HEK293 (cell line): ENCODE measurements around the gene RPL19.

Source experiments
- CTCF ChIA-PET: fragments of 350-600 bp; formaldehyde crosslinking; extraction: SDS; loops from one replicate; lab custom pipeline; 2021; ENCODE audit warnings: antibody characterized with exemption; lab: Yijun Ruan, JAX
- POLR2A ChIA-PET: fragments of 300-600 bp; formaldehyde crosslinking; extraction: SDS; loops from one replicate; lab custom pipeline; 2020; ENCODE audit warnings: antibody characterized with exemption, inconsistent platforms; lab: Yijun Ruan, JAX
- H3K27ac ChIP-seq: fragments of 200-500 bp; sonication (Bioruptor generic); 2 replicates; pipeline ENCODE4 v1.5.1; 2014; ENCODE audit warnings: low read depth, low read length, control low read depth, inconsistent platforms; ENCODE audit errors: extremely low read depth
- H3K36me3 ChIP-seq, 2 experiments: fragments of 200-500 bp in 1 of 2; sonication (Bioruptor generic) in 1 of 2; 1 replicate in 1 of 2; 2 replicates in 1 of 2; pipeline ENCODE4 v1.5.1; 2014 to 2017; ENCODE audit warnings: inconsistent platforms in 2 of 2, low read length in 2 of 2; ENCODE audit not compliant: control insufficient read depth in 2 of 2, insufficient read depth in 1 of 2
- H3K4me1 ChIP-seq: fragments of 200-500 bp; sonication (Bioruptor generic); 2 replicates; pipeline ENCODE4 v1.5.1; 2014; ENCODE audit warnings: mild to moderate bottlenecking, low read length, inconsistent platforms; ENCODE audit not compliant: control insufficient read depth, insufficient read depth
- H3K4me3 ChIP-seq: 2 replicates; pipeline ENCODE4 v1.5.1; 2011; ENCODE audit warnings: low read depth, mild to moderate bottlenecking, control low read depth, low read length, moderate library complexity
- H3K9me3 ChIP-seq: fragments of 200-500 bp; sonication (Bioruptor generic); 2 replicates; pipeline ENCODE4 v1.5.1; 2014; ENCODE audit warnings: low read depth, low read length, inconsistent platforms; ENCODE audit not compliant: control insufficient read depth, insufficient read depth
- EGR2 ChIP-seq: fragments of 450-650 bp; formaldehyde crosslinking; IDR thresholded peaks from 2 replicates; pipeline ENCODE4 v1.5.1; 2016; ENCODE audit warnings: low read depth, missing biosample characterization, missing genetic modification characterization
- GLIS2 ChIP-seq: fragments of 450-650 bp; formaldehyde crosslinking; IDR thresholded peaks from 2 replicates; pipeline ENCODE4 v1.5.1; 2016; ENCODE audit warnings: missing biosample characterization, missing genetic modification characterization
- OVOL3 ChIP-seq: fragments of 450-650 bp; formaldehyde crosslinking; IDR thresholded peaks from 2 replicates; pipeline ENCODE4 v1.5.1; 2016; ENCODE audit warnings: missing biosample characterization, missing genetic modification characterization
- PBX3 ChIP-seq: sonication (generic); formaldehyde crosslinking; IDR thresholded peaks from 2 replicates; pipeline ENCODE4 v1.8.1; 2022; ENCODE audit warnings: mild to moderate bottlenecking, moderate library complexity, missing genetic modification reagents
- PRDM10 ChIP-seq: fragments of 450-650 bp; formaldehyde crosslinking; IDR thresholded peaks from 2 replicates; pipeline ENCODE4 v1.5.1; 2016; ENCODE audit warnings: missing biosample characterization, missing genetic modification characterization
- SCRT1 ChIP-seq: fragments of 450-650 bp; formaldehyde crosslinking; IDR thresholded peaks from 2 replicates; pipeline ENCODE4 v1.5.1; 2016; ENCODE audit warnings: missing biosample characterization, missing genetic modification characterization, borderline replicate concordance
- TCF7L2 ChIP-seq: IDR thresholded peaks from 2 replicates; pipeline ENCODE4 v1.6.1; 2011; ENCODE audit warnings: low read depth, mild to moderate bottlenecking, inconsistent platforms, low read length, moderate library complexity, borderline replicate concordance
- YY1 ChIP-seq: fragments of 450-650 bp; formaldehyde crosslinking; IDR thresholded peaks from 2 replicates; pipeline ENCODE4 v1.5.1; 2018; ENCODE audit warnings: missing biosample characterization, missing genetic modification characterization
- ZFHX2 ChIP-seq: fragments of 450-650 bp; formaldehyde crosslinking; conservative IDR thresholded peaks from 2 replicates; pipeline ENCODE4 v1.5.1; 2016; ENCODE audit warnings: missing biosample characterization, missing genetic modification characterization
- ZNF121 ChIP-seq: fragments of 450-650 bp; formaldehyde crosslinking; IDR thresholded peaks from 2 replicates; pipeline ENCODE4 v1.5.1; 2016; ENCODE audit warnings: missing biosample characterization, missing genetic modification characterization
- ZNF155 ChIP-seq: fragments of 450-650 bp; formaldehyde crosslinking; IDR thresholded peaks from 2 replicates; pipeline ENCODE4 v1.5.1; 2016; ENCODE audit warnings: missing biosample characterization, missing genetic modification characterization
- ZNF280D ChIP-seq: fragments of 450-650 bp; formaldehyde crosslinking; IDR thresholded peaks from 2 replicates; pipeline ENCODE4 v1.5.1; 2016; ENCODE audit warnings: missing biosample characterization, missing genetic modification characterization
- ZNF311 ChIP-seq: fragments of 450-650 bp; formaldehyde crosslinking; IDR thresholded peaks from 2 replicates; pipeline ENCODE4 v1.5.1; 2017; ENCODE audit warnings: missing biosample characterization, missing genetic modification characterization, borderline replicate concordance
- ZNF37A ChIP-seq: fragments of 450-650 bp; IDR thresholded peaks from 2 replicates; pipeline ENCODE4 v1.5.1; 2018; ENCODE audit warnings: missing biosample characterization, missing genetic modification characterization
- ZNF423 ChIP-seq: fragments of 450-650 bp; formaldehyde crosslinking; IDR thresholded peaks from 2 replicates; pipeline ENCODE4 v1.5.1; 2016; ENCODE audit warnings: missing biosample characterization, missing genetic modification characterization
- ZNF488 ChIP-seq: fragments of 450-650 bp; formaldehyde crosslinking; IDR thresholded peaks from 2 replicates; pipeline ENCODE4 v1.5.1; 2016; ENCODE audit warnings: missing biosample characterization, missing genetic modification characterization
- ZNF501 ChIP-seq: fragments of 450-650 bp; formaldehyde crosslinking; IDR thresholded peaks from 2 replicates; pipeline ENCODE4 v1.5.1; 2016; ENCODE audit warnings: missing biosample characterization, missing genetic modification characterization
- ZNF521 ChIP-seq: fragments of 450-650 bp; formaldehyde crosslinking; IDR thresholded peaks from 2 replicates; pipeline ENCODE4 v1.5.1; 2017; ENCODE audit warnings: missing biosample characterization, mild to moderate bottlenecking, missing genetic modification characterization
- ZNF585B ChIP-seq: fragments of 450-650 bp; formaldehyde crosslinking; IDR thresholded peaks from 2 replicates; pipeline ENCODE4 v1.5.1; 2016; ENCODE audit warnings: missing biosample characterization, missing genetic modification characterization
- ZNF600 ChIP-seq: fragments of 450-650 bp; formaldehyde crosslinking; IDR thresholded peaks from 2 replicates; pipeline ENCODE4 v1.5.1; 2016; ENCODE audit warnings: missing biosample characterization, missing genetic modification characterization
- ZNF626 ChIP-seq: fragments of 450-650 bp; sonication (Bioruptor Pico); formaldehyde crosslinking; IDR thresholded peaks from 2 replicates; pipeline ENCODE4 v1.5.1; 2018; ENCODE audit warnings: missing biosample characterization, missing genetic modification characterization, inconsistent platforms
- ZNF704 ChIP-seq: fragments of 450-650 bp; formaldehyde crosslinking; IDR thresholded peaks from 2 replicates; pipeline ENCODE4 v1.5.1; 2016; ENCODE audit warnings: missing biosample characterization, missing genetic modification characterization
- ZNF785 ChIP-seq: fragments of 450-650 bp; formaldehyde crosslinking; IDR thresholded peaks from 2 replicates; pipeline ENCODE4 v1.5.1; 2016; ENCODE audit warnings: missing biosample characterization, missing genetic modification characterization
- ZNF792 ChIP-seq: fragments of 450-650 bp; formaldehyde crosslinking; IDR thresholded peaks from 2 replicates; pipeline ENCODE4 v1.5.1; 2016; ENCODE audit warnings: missing biosample characterization, missing genetic modification characterization

The RPL19 gene

GRCh38 chr17:39183720-39184119 is 16.4 kb upstream of the RPL19 start (continued):
- TF ChIP-seq PRDM10 (tag by site-specific recombination): no peak
- TF ChIP-seq ZNF423 (tag by site-specific recombination): no peak
- TF ChIP-seq ZNF311 (tag by site-specific recombination): no peak
- no peak for TF ChIP-seq ZNF626 (tag by site-specific recombination)
- no peak for TF ChIP-seq YY1
- no peak for TF ChIP-seq OVOL3
- TF ChIP-seq ZNF792 (tag by site-specific recombination): no peak
- no peak for TF ChIP-seq ZNF37A (tag by site-specific recombination)
- TF ChIP-seq SCRT1: no peak
- TF ChIP-seq ZNF488 (tag by site-specific recombination): no peak
- no peak for TF ChIP-seq ZNF521 (tag by site-specific recombination)
- no peak for TF ChIP-seq TCF7L2
- no peak for TF ChIP-seq PBX3
- TF ChIP-seq GLIS2 (tag by site-specific recombination): no peak
- TF ChIP-seq EGR2 (tag by site-specific recombination): peak; percentile 77
- TF ChIP-seq ZNF155: no peak
- no peak for TF ChIP-seq ZNF704
- no peak for TF ChIP-seq ZNF121 (tag by site-specific recombination)
- peak; percentile 35; the same call in 1 of the 2 replicates for TF ChIP-seq ZNF600 (tag by site-specific recombination)
- no peak for TF ChIP-seq ZNF785 (tag by site-specific recombination)
- TF ChIP-seq ZNF501 (tag by site-specific recombination): no peak
- TF ChIP-seq, all 188 proteins: peak for 5

- H3K36me3 ChIP-seq: peaks cover 54 to 77% of the 10 kb centered on the region in 2 experiments
- H3K4me1 ChIP-seq: no peaks in the 10 kb centered on the region
- H3K4me3 ChIP-seq: no peak overlapping the region
- no peak overlapping the region for H3K27ac ChIP-seq
- ChIA-PET CTCF (interaction anchor here (0.6 to 1.8 kb wide), 5 partner anchors 10 to 45 kb away, joined by 3 to 11 read pairs (median 4); no protein-coding TSS in a partner anchor), POLR2A (interaction anchor here (1.7 kb wide), 1 partner anchor 13 kb away, joined by 8 read pairs; the partner anchor contains the start of gene RPL19)
- H3K9me3 ChIP-seq: no peaks in the 10 kb centered on the region
- no peak for TF ChIP-seq ZNF280D (tag by site-specific recombination)
- TF ChIP-seq PRDM10 (tag by site-specific recombination): 0 out of 2 replicates have a peak, but pooled peaks have one; percentile 1
- TF ChIP-seq OVOL3: no peak
- TF ChIP-seq ZNF585B (tag by site-specific recombination): no peak
- TF ChIP-seq ZNF311 (tag by site-specific recombination): no peak
- peak; percentile 33 for TF ChIP-seq ZFHX2 (tag by site-specific recombination)
Observed at GRCh38 chr17:39186481-39187002, 13.5 kb upstream of the RPL19 start.
